ENCODE measurements around the gene PCDHB13. TPM values are rescaled to one million over a fixed set of nuclear protein-coding genes. Genes with fewer than 3 reads are reported as not detected.
"Not testable (repeated sequence)": the region's sequence is repeated elsewhere in the genome, so short reads cannot be mapped to it uniquely, and the experiment has no call there.

The PCDHB13 gene
- total RNA-seq, 1 donor from 2014 or later, result 7.4 TPM

- H3K27ac Mint-ChIP-seq, result peak within 1 kb of the TSS; percentile 80
- peak; percentile 49 for TF ChIP-seq CTCF (IDR thresholded peaks at IDR 0.05; ENCODE audit: unreplicated experiment)
- peak within 1 kb of the TSS; percentile 63 for H3K4me3 Mint-ChIP-seq (ENCODE audit: low read depth)
- no peak for DNase-seq (ENCODE audit: low spot score, unreplicated experiment)
- peaks cover 44% of the 10 kb centered on the region for H3K9me3 Mint-ChIP-seq (ENCODE audit: low read depth)
- no peaks in the 10 kb centered on the region for H3K4me1 Mint-ChIP-seq (ENCODE audit: low read depth)
- no peaks in the 10 kb centered on the region for H3K27me3 Mint-ChIP-seq
- H3K36me3 Mint-ChIP-seq (ENCODE audit: insufficient read depth), result peaks cover 43% of the 10 kb centered on the region
These were observed 21.5 kb upstream of the PCDHB13 start, which contains the start of gene PCDHB10 for GRCh38 chr5:141192110-141192725. TSS of gene PCDHB10 (plus strand) at chr5:141192353. CDS start at chr5:141192553, 200 bp downstream.

GRCh38 chr5:141194332-141194731, 19.4 kb upstream of the PCDHB13 start:
- not testable (repeated sequence) for H3K4me3 Mint-ChIP-seq (ENCODE audit: low read depth); H3K27ac Mint-ChIP-seq; DNase-seq (ENCODE audit: low spot score, unreplicated experiment); H3K4me1 Mint-ChIP-seq (ENCODE audit: low read depth); H3K27me3 Mint-ChIP-seq
- H3K9me3 Mint-ChIP-seq (ENCODE audit: low read depth), result peaks cover 42% of the 10 kb centered on the region
- H3K36me3 Mint-ChIP-seq (ENCODE audit: insufficient read depth), result peaks cover 38% of the 10 kb centered on the region

GRCh38 chr5:141196363-141196762, 17.4 kb upstream of the PCDHB13 start:
- Mint-ChIP-seq H3K27me3 (no peaks in the 10 kb centered on the region), H3K36me3 (ENCODE audit: insufficient read depth) (peaks cover 42% of the 10 kb centered on the region), H3K4me3 (ENCODE audit: low read depth) (no peak overlapping the region), H3K9me3 (ENCODE audit: low read depth) (peaks cover 46% of the 10 kb centered on the region), H3K4me1 (ENCODE audit: low read depth) (no peaks in the 10 kb centered on the region), H3K27ac (no peak overlapping the region)
- no peak for DNase-seq (ENCODE audit: low spot score, unreplicated experiment)
- no peak for TF ChIP-seq CTCF (IDR thresholded peaks at IDR 0.05; ENCODE audit: unreplicated experiment)

- no peak for DNase-seq (ENCODE audit: low spot score, unreplicated experiment)
These were observed 14.1 kb upstream of the PCDHB13 start, which contains the start of gene PCDHB11 for GRCh38 chr5:141199359-141200235. TSS of gene PCDHB11 (plus strand) at chr5:141199627. CDS start at chr5:141199775, 148 bp downstream.

GRCh38 chr5:141201126-141201525, 12.6 kb upstream of the PCDHB13 start:
- peaks cover 26% of the 10 kb centered on the region for H3K36me3 Mint-ChIP-seq (ENCODE audit: insufficient read depth)
- H3K9me3 Mint-ChIP-seq (ENCODE audit: low read depth), result peaks cover 30% of the 10 kb centered on the region
- H3K27me3 Mint-ChIP-seq; H3K4me1 Mint-ChIP-seq (ENCODE audit: low read depth); DNase-seq (ENCODE audit: low spot score, unreplicated experiment); H3K4me3 Mint-ChIP-seq (ENCODE audit: low read depth); H3K27ac Mint-ChIP-seq: not testable (repeated sequence)

More at GRCh38 chr5:141199359-141200235, 14.1 kb upstream of the PCDHB13 start, which contains the start of gene PCDHB11:
- Mint-ChIP-seq H3K4me3 (ENCODE audit: low read depth) (peak within 1 kb of the TSS; percentile 63), H3K27ac (peak within 1 kb of the TSS; percentile 83), H3K9me3 (ENCODE audit: low read depth) (peaks cover 34% of the 10 kb centered on the region), H3K36me3 (ENCODE audit: insufficient read depth) (peaks cover 27% of the 10 kb centered on the region), H3K27me3 (no peaks in the 10 kb centered on the region), H3K4me1 (ENCODE audit: low read depth) (no peaks in the 10 kb centered on the region)
- peak; percentile 32 for TF ChIP-seq CTCF (IDR thresholded peaks at IDR 0.05; ENCODE audit: unreplicated experiment)

- H3K4me1 Mint-ChIP-seq (ENCODE audit: low read depth), result not testable (repeated sequence)
- peak overlapping the region; percentile 19 for H3K4me3 Mint-ChIP-seq (ENCODE audit: low read depth)
These were observed 12.1 kb upstream of the PCDHB13 start for GRCh38 chr5:141201646-141202045.

More at GRCh38 chr5:141201646-141202045, 12.1 kb upstream of the PCDHB13 start:
- H3K27me3 Mint-ChIP-seq; DNase-seq (ENCODE audit: low spot score, unreplicated experiment); H3K27ac Mint-ChIP-seq: not testable (repeated sequence)
- Mint-ChIP-seq H3K9me3 (ENCODE audit: low read depth) (peaks cover 24% of the 10 kb centered on the region), H3K36me3 (ENCODE audit: insufficient read depth) (peaks cover 24% of the 10 kb centered on the region)
